Body of pancreas (tissue), 4 donors: ENCODE data around the gene RNASE11. TPM values are rescaled to one million over a fixed set of nuclear protein-coding genes. Genes with fewer than 3 reads are reported as not detected.
"Not testable (repeated sequence)": the region's sequence is repeated elsewhere in the genome, so short reads cannot be mapped to it uniquely, and the experiment has no call there.

Source experiments
- ATAC-seq: fragments of 150-250 bp; one replicate; pipeline ENCODE4 v1.9.1; 2016
- DNase-seq, 4 donors: peaks; one replicate each; pipeline ENCODE4 v3.0.0-alpha.2; 2019
- H3K27ac ChIP-seq, 4 donors: fragments of 200-600 bp; sonication (generic); 1 replicate in 3 of 4; 2 replicates in 1 of 4; pipeline versions ENCODE4 v1.5.1 to v1.6.1; 2016 to 2019; ENCODE audit warnings: mild to moderate bottlenecking in 1 of 4, mixed read lengths in 1 of 4, moderate library complexity in 1 of 4
- H3K27me3 ChIP-seq, 2 donors: fragments of 200-600 bp; sonication (generic); one replicate each; pipeline ENCODE4 v1.6.0; 2016; ENCODE audit warnings: mild to moderate bottlenecking in 1 of 2
- H3K36me3 ChIP-seq, 2 donors: fragments of 200-600 bp; sonication (generic); replicated peaks in 1 of 2; 2 replicates each; pipeline ENCODE4 v1.5.1; 2016; ENCODE audit warnings: low read depth in 2 of 2; ENCODE audit not compliant: insufficient read depth in 1 of 2
- H3K4me1 ChIP-seq: fragments of 200-600 bp; sonication (generic); one replicate; pipeline ENCODE4 v1.6.0; 2016
- H3K4me3 ChIP-seq, 2 donors: fragments of 200-600 bp; sonication (generic); 1 replicate in 1 of 2; 2 replicates in 1 of 2; pipeline ENCODE4 v1.5.1; 2016 to 2019
- H3K9me3 ChIP-seq, 3 donors: fragments of 200-600 bp; sonication (generic); 1 replicate in 2 of 3; 2 replicates in 1 of 3; pipeline ENCODE4 v1.5.1; 2016
- POLR2A ChIP-seq, 3 donors: fragments of 450-650 bp; IDR thresholded peaks; one replicate each; pipeline ENCODE4 v1.6.1; 2016; ENCODE audit warnings: antibody characterized with exemption in 3 of 3, mild to moderate bottlenecking in 2 of 3
- WGBS, 2 donors: methylation state at CpG; one replicate each; pipeline ENCODE4 v1.1.5; 2017; 5-methylcytosine and 5-hydroxymethylcytosine counted together
- intact Hi-C: fragments of 100-400 bp; cut with DNase I; formaldehyde crosslinking; loops from one replicate; pipeline ENCODE4 v1.15.1; 2023
- total RNA-seq, 2 donors: library from RNA; depleted of rRNA; stranded (reverse); fragments of >200 nt; gene quantifications; one replicate each; pipeline ENCODE4 v1.1.0, GENCODE V29; 2016
- TF ChIP-seq, protein P1 (sequence below), 7 experiments: fragments of 450-650 bp in 4 of 7; fragments of 200-600 bp in 3 of 7; sonication (generic) in 3 of 7; IDR thresholded peaks; one replicate each; pipeline ENCODE4 v1.5.1; 2016 to 2019; ENCODE audit warnings: antibody characterized with exemption in 7 of 7

Gene RNASE11
- total RNA-seq, 2 donors from 2014 or later: not detected

DNA sequence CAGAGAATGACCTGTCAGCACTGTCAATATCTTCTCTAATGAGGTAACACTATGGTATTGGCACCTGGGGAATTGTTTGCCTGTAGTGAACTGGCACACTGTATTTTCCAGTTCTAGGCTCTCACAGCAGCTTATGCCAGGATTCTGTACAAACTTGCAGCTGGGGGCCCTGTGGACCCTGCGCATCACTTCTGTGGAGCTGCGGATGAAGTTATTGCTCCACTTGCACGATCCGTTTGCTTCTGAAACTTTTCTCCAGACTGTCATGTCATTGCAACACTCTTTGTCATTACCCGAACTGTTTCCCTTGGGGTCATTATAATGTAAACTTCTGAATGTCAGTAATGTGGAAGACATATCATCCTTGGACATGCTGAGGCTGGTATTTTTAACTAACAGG is 3.9 kb downstream of the RNASE11 start:
- WGBS, 2 donors: 64 to 69% methylated on average over 5 of the region's 5 CpGs
- ATAC-seq: no peak
- Histone ChIP-seq H3K36me3 (no peaks in the 10 kb centered on the region), H3K4me3 (no peak overlapping the region), H3K4me1 (no peaks in the 10 kb centered on the region), H3K27ac (no peak overlapping the region), H3K27me3 (no peaks in the 10 kb centered on the region), H3K9me3 (no peaks in the 10 kb centered on the region)
- intact Hi-C loops: no loop called here
- no peak for DNase-seq
- TF ChIP-seq POLR2A (IDR thresholded peaks at IDR 0.05): no peak
- TF ChIP-seq, protein P1, sequence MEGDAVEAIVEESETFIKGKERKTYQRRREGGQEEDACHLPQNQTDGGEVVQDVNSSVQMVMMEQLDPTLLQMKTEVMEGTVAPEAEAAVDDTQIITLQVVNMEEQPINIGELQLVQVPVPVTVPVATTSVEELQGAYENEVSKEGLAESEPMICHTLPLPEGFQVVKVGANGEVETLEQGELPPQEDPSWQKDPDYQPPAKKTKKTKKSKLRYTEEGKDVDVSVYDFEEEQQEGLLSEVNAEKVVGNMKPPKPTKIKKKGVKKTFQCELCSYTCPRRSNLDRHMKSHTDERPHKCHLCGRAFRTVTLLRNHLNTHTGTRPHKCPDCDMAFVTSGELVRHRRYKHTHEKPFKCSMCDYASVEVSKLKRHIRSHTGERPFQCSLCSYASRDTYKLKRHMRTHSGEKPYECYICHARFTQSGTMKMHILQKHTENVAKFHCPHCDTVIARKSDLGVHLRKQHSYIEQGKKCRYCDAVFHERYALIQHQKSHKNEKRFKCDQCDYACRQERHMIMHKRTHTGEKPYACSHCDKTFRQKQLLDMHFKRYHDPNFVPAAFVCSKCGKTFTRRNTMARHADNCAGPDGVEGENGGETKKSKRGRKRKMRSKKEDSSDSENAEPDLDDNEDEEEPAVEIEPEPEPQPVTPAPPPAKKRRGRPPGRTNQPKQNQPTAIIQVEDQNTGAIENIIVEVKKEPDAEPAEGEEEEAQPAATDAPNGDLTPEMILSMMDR (IDR thresholded peaks at IDR 0.05): no peak

DNA sequence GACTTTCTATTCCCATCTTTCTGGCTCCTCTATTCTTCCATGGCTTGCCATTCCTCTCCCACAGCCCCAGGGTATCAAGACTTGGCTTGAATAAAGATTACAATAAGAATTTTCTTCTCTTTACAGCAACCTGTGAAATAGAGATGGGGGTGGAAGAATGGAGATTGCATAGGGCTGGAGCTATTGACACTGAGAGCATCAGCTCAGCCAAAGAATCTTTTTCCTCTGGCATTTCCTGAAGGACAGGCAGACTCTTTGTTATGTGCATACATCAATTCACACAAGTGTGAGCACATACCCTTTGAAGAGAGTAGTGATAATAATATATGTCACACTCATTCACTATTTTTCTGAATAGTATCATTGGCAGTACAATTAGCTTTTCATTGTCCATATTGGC is 4.7 kb downstream of the RNASE11 start:
- DNase-seq (no peak), ATAC-seq (no peak)
- no peaks in the 10 kb centered on the region for H3K27me3 ChIP-seq
- H3K4me1 ChIP-seq: no peaks in the 10 kb centered on the region
- intact Hi-C loops: no loop called here
- TF ChIP-seq, protein P1 (IDR thresholded peaks at IDR 0.05): no peak
- TF ChIP-seq POLR2A (IDR thresholded peaks at IDR 0.05): no peak
- no peak overlapping the region for H3K4me3 ChIP-seq
- H3K9me3 ChIP-seq: no peaks in the 10 kb centered on the region
- H3K27ac ChIP-seq: no peak overlapping the region
- no peaks in the 10 kb centered on the region for H3K36me3 ChIP-seq

DNA sequence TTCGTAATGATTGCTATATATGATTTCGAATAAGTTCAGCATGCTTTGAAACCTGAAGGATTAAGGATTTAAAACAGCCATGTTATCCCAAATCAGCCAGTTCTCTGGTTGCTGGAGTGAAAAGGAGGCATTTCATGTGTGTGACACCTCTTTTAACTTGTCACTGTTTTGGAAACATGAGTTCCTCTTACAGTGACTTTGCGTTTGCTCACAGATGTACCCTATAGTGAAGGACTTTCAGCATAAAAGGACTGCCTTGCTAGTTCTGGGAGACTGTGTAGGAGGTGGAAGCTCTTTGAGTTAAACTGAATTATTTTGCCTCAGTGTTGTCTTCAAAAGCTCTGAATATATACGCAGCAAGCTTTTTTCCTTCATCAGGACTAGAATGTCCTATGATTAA is 7.6 kb downstream of the RNASE11 start:
- 64 to 77% methylated on average over 4 of the region's 4 CpGs for WGBS, 2 donors
- no peak for DNase-seq
- intact Hi-C loops: no loop called here
- no peaks in the 10 kb centered on the region for H3K27me3 ChIP-seq
- no peak overlapping the region for H3K27ac ChIP-seq
- no peaks in the 10 kb centered on the region for H3K36me3 ChIP-seq
- TF ChIP-seq, protein P1 (IDR thresholded peaks at IDR 0.05): no peak
- TF ChIP-seq POLR2A (IDR thresholded peaks at IDR 0.05): no peak
- H3K4me1 ChIP-seq: no peaks in the 10 kb centered on the region
- H3K9me3 ChIP-seq: no peaks in the 10 kb centered on the region
- no peak overlapping the region for H3K4me3 ChIP-seq
- no peak for ATAC-seq

DNA sequence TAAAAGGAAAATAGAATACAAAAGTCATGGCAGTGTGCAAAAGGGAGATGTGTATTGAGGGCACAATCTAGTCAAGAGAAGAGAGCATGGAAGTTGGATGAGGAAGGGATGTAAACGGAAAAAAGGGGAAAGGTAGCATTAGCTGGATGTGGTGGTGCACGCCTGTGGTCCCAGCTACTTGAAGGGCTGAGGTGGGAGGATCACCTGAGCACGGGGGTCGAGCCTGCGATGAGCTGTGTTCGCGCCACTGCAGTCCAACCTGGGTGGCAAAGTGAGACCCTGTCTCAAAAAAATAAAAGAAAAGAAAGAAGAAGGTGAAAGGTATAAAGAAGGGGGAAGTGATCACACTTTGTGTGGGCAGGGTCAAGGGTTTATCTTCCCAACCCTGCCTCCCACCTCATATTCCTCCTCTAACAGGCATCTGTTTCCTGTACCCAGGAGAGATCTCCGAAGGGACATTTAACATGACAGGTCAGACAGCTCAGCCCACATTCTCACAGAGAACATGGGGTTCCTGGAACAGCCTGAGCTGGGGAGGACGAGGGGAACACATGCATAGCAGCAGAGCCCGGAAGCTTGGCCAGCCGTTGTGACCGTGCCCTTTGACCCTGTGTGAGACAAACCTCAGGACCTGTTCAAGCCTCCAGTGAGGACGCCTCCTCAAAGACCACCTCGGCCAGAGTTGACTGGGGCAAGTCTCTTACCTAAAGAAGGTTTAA is 8.9 kb downstream of the RNASE11 start:
- Histone ChIP-seq H3K36me3 (no peaks in the 10 kb centered on the region), H3K4me1 (no peaks in the 10 kb centered on the region), H3K9me3 (no peaks in the 10 kb centered on the region), H3K4me3 (no peak overlapping the region), H3K27me3 (no peaks in the 10 kb centered on the region), H3K27ac (no peak overlapping the region)
- intact Hi-C loops: no loop called here
- 70 to 80% methylated on average over 13 to 14 of the region's 14 CpGs for WGBS, 2 donors
- ATAC-seq (no peak), DNase-seq (no peak)
- TF ChIP-seq, protein P1 (IDR thresholded peaks at IDR 0.05): no peak
- no peak for TF ChIP-seq POLR2A (IDR thresholded peaks at IDR 0.05)

DNA sequence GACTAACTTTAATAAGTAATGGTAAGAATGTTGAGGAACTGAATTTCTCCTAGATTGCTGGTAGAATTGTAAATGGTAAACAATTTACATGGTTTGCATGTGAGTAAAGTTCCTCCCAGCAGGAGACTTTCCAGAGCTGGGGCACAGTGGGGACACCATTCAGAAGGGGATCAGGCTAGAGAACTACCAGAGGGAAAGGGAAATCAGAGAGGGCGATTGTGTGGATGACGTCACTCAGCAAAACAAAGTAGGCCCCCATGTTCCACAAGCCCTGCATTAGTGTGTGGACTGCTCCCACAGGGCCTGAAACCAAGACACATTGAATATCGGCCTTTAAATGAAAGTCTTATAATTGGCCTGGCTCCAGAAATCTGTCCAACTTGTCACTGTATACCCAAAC is 9.5 kb downstream of the RNASE11 start:
- H3K9me3 ChIP-seq: no peaks in the 10 kb centered on the region
- ATAC-seq: no peak
- intact Hi-C loops: no loop called here
- H3K4me1 ChIP-seq: no peaks in the 10 kb centered on the region
- no peak overlapping the region for H3K4me3 ChIP-seq
- H3K36me3 ChIP-seq: no peaks in the 10 kb centered on the region
- TF ChIP-seq, protein P1 (IDR thresholded peaks at IDR 0.05): no peak
- no peak for TF ChIP-seq POLR2A (IDR thresholded peaks at IDR 0.05)
- H3K27ac ChIP-seq: no peak overlapping the region
- no peak for DNase-seq
- no peaks in the 10 kb centered on the region for H3K27me3 ChIP-seq
- 32 to 82% methylated on average over 3 of the region's 3 CpGs for WGBS, 2 donors

DNA sequence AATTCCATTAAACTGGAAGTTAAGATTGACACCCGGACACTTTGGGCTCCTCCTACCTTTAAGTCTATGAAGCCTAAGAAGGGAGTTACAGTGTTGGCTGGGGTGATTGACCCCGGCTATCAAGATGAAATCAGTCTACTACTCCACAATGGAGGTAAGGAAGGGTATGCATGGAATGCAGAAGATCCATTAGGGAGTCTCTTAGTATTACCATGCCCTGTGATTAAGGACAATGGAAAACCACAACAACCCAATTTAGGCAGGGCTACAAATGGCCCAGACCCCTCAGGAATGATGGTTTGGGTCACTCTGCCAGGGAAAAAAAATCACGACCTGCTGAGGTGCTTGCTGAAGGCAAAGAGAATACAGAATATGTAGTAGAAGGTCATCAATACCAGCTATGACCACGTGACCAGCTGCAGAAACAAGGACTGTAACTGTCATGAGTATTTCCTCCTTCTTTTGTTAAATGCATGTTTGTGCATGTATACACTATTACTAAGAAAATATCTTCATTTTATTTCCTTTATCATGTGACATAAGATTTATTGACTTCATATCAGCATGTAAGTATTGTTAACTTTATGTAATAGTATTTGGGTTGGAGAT is 15.3 kb downstream of the RNASE11 start:
- H3K4me3 ChIP-seq, intact Hi-C loops, H3K4me1 ChIP-seq, DNase-seq, H3K9me3 ChIP-seq, H3K36me3 ChIP-seq, ATAC-seq, H3K27me3 ChIP-seq, H3K27ac ChIP-seq: not testable (repeated sequence)
- WGBS, 2 donors: 58 to 60% methylated on average over 4 of the region's 4 CpGs

DNA sequence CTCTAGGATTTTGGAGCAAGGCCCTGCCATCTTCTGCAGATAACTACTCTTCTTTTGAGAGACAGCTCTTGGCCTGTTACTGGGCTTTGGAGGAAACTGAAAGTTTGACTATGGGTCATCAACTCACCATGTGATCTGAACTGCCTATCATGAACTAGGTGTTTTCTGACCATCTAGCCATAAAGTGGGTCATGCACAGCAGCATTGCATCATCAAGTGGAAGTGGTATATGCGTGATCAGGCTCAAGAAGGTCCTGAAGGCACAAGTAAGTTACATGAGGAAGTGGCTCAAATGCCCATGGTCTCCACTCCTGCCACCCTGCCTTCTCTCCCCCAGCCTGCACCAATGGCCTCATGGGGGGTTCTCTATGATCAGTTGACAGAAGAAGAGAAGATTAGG is 17.1 kb downstream of the RNASE11 start:
- DNase-seq, H3K4me3 ChIP-seq: not testable (repeated sequence)

More for the DNA sequence above, 17.1 kb downstream of the RNASE11 start:
- H3K9me3 ChIP-seq, intact Hi-C loops, H3K4me1 ChIP-seq, ATAC-seq, H3K27me3 ChIP-seq, H3K36me3 ChIP-seq, H3K27ac ChIP-seq: not testable (repeated sequence)
- 43 to 85% methylated on average over 1 of the region's 1 CpG for WGBS, 2 donors
